GM21367 (cell line): Measurements from ENCODE around the gene FBXO2.
"Not testable (repeated sequence)": the region's sequence is repeated elsewhere in the genome, so short reads cannot be mapped to it uniquely, and the experiment has no call there.

Source experiments
- ATAC-seq: cut with Tn5 transposase; IDR thresholded peaks from one replicate; pipeline ENCODE4 v1.9.1; 2021; ENCODE audit not compliant: unreplicated experiment

The FBXO2 gene

DNA sequence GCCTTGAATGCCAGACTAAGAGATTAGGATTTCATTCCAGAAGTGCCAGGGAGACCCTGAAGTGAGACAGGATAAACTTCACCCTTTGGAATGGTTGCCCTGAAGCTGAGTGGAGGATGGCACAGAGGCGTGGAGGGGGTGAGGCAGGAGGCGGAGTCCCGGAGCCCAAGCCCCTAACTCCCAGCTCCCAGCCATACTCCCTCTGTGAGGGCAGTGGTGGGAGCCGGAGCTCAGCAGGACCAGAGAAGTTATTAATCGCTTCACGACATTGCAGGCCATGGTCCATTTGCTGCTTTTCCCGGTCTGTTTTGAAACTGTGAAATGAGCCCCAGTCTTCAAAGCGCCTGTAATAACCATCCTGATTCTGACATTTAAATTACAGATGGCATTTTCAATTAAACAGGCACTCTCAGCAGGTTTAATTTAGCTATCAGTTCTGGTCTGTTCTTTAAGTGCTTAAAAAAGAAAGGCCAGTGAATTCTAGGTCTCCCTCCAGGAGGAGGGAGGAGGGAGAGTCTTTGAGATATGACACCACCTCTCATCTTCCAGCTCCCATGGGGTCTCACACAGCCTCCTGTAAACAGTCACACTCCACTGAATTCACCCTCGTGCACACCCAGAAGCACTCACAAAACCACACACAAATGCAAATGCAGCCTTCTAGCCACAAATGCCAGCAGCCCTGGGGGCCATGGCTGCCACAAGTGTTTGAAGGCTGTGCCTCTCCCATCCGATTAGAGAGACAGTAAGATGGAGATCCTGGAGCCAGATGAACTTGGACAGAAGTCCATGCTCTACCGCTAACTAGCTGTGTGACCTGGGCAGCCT lies 19.6 kb downstream of the FBXO2 start:
- no peak for ATAC-seq

DNA sequence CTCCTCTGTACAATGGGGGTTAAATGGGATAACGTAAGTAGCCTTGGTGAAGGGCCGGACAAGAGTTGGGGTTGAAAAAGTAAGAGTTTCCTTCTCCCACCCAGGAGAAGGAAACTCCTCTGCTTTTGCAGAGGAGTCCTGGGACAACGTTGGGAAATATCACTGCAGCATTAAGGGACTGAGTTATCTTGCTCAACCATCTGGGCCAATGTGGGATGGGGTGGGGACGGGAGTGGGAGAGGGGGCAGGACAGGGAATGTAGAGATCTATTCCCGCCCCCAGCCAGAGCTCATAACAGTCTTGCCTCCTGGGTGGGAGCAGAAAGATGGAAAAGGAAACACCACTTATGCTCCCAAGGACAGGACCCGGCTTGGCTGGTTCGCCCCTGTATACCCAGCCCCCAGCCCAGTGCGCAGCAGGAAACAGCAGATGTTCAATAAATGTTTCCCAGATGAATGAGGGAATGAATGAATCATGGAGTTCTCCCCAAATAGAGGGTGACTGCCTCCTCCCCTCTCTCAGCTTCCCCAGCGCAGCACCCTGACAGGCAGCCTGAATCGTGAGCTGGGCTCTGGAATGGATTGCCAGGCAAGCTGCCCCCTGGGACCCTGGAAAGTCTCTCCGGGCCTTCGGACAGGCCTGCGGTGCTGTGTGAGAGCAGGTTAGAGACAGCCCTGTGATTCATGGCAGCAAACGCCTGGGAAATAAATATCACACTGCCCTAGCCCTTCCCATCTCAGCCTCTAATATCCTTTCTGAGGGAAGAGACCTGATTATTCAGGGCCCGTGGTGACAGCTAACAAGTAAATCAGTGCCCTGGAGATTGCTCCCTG lies 24.8 kb downstream of the FBXO2 start:
- ATAC-seq, result no peak

GRCh38 chr1:11628767-11629166 lies 25.5 kb downstream of the FBXO2 start:
- ATAC-seq, result no peak

DNA sequence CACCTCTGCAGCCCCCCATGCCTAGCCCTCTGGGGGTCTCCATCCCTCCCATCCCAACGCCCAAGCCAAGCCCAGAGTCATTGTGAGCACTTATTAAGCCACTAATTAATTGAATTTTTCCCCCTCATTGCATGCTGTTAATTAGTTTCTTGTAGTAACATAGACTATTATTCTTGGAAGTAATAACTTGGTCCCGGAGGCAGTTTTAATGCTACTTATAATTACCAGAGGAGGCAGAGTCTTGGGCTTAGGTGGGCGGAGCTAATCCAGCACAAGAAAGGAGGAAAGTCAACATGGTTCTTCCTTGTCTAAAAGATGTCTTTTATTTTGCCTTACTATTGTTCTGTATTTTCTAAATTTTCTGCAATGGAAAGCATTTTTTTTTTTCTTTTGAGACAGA lies 27.7 kb downstream of the FBXO2 start:
- no peak for ATAC-seq

- no peak for ATAC-seq
Observed at GRCh38 chr1:11623702-11624101, 30.5 kb downstream of the FBXO2 start.

DNA sequence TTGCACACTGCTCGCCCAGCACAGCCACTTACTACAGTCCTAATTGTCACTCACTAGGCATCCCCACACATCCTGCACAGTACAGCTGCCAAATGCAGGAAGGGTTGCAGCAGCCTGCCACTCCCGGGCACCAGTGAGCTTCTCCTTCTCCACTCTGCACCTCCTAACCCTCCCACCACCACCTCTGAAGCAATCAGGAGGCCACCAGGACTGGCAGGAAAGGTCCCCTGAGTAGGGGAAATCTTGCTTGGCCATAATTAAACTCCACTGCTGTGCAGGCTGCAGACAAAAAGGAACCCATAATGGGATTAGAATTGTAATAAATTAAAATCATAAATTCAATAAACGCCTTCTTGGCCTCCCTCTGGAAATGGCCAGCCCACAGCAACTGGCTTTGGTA lies 31.8 kb downstream of the FBXO2 start:
- no peak for ATAC-seq

DNA sequence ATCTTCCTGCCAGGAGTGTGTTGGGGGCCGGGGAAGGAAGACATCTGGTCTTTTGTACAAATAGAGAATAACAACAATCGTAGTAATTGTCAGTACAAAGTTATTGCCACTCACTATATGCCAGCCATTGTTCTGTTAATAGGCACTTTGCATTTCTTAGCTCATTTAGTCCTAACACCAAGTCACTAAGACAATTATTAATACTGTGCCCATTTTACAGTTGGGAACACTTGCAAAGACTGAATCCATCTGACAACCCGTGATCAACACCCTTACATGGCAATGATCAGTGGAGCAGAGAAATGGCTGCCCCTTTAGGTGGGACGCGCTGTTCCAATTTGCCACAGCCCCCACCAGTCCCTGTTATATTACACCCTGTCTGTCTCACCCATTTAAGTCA lies 33.3 kb downstream of the FBXO2 start:
- no peak for ATAC-seq

DNA sequence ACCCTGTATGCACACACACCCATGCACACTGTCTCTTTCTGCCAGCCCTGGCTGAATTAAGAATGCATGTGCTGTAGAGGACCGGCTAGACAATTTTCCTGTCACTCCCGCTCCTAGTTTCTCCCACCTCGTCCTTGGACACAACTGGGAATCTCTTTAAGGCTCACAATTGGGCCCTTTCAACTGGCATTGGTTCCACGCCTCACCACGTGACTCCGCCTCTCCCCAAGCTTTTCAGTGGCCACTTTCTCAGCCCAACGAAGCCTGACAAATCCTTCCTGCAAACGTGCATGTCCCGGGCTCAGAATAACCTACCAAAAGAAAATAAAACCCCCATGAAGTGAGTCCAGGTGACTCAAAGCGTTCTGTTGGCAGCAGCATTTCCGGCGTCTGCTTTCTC lies 33.8 kb downstream of the FBXO2 start:
- ATAC-seq, result no peak

DNA sequence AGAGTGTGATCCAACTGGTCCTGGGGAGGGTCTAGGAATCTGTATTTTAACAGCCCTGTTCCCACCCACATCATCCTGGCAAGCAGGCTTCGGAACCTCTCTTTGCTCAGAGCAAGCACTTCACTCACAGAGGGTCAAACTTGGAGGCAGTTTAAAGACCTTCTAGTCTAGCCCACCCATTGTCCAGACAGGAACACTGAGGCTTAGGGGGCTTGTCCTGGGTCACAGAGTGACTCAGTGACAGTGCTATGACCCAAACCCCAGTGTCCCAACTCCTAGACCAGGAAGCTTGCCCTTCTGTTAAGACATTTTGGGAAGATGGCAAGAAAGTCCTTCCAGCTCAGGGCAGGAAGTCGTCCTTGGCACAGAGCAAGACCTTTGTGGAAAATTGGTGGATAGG lies 36.5 kb downstream of the FBXO2 start:
- ATAC-seq, result no peak

DNA sequence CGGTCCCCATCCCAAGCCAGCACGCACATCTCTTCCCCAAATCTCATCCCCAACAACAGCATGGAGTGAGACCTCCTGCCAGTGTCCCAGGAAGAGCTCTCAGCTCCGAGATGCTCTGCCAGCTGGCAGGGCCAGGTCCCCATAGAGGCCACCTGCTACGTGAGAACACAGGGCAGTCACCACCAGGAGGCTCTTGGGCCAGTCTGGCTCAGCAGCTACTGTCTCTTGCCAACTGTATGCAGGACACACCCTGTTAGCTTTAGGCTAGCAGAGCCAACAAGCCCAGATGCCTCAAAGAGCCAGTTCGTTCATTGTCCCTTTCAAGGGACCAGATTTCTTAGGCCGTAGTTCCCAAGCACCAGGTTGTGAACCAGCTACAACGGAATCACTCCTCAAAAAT lies 36.9 kb downstream of the FBXO2 start:
- ATAC-seq, result no peak

DNA sequence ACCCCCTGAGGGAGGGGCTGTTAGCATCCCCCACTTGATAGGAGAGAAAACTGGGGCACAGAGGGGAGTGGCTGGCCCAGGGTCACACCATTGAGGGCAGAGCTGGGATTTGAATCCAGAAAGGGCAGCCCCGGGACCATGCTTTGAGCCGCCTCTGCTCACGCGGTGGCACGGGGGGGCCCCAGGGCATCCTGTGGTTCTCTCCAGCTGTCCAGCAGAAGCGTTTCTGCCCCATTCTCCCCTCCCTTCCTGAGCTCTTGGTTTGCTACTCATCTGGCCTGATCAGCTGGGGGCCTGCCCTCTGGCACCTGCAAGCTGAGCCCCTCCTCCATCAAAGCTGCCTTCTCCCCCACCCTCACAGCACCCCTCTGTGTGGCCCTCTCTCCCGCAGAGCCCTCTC lies 37.5 kb downstream of the FBXO2 start:
- ATAC-seq, result no peak

- ATAC-seq, result no peak
Observed at GRCh38 chr1:11615090-11615489, 39.1 kb downstream of the FBXO2 start.

GRCh38 chr1:11613347-11613746 lies 40.9 kb downstream of the FBXO2 start:
- ATAC-seq, result no peak

- no peak for ATAC-seq
Observed at GRCh38 chr1:11611638-11612327, 42.4 kb downstream of the FBXO2 start.

DNA sequence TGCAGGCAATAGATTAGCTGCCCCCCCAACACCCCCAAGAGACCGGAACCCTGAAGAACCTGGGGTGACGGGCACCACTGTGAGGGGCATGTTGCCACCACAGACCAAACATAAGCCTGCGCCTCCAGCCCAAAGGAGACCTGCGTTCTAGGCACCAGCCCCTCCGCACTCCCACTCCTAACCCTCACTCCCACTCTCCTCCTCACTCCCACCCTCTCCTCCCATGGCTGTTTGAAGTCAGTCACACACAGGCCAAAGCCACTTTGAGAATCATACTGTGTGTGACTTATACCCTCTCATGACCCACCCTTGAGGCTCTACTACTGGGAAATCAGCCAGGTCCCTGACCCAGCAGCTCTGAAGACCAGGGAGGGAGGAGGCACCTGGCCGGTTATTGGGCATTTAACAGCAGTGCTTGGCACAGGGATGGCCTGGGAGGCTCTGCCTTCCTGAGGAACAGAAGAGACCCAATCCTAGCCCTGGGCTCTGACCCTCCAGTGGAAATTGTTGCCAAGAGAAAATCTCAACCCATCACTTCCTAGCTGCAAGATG lies 43.5 kb downstream of the FBXO2 start:
- no peak for ATAC-seq

GRCh38 chr1:11609378-11609777 lies 44.9 kb downstream of the FBXO2 start:
- not testable (repeated sequence) for ATAC-seq

GRCh38 chr1:11608596-11609130 lies 45.6 kb downstream of the FBXO2 start:
- ATAC-seq, result not testable (repeated sequence)

DNA sequence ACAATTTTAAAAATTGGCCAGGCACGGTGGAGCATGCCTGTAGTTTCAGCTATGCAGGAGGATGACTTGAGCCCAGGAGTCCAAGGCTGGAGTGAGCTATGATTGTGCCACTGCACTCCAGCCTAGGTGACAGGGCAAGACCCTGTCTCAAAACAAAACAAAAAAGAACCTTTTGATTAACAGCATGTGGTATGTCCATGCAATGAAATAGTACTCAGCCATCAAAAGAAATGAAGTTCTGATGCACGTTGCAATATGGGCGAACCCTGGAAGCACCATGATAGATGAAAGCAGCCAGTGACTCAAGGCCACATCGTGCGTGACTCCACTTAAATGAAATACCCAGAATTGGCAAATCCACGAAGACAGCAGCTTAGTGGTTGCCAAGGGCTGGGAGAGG lies 47.5 kb downstream of the FBXO2 start:
- no peak for ATAC-seq

- ATAC-seq, result no peak
Observed at GRCh38 chr1:11602981-11603380, 51.2 kb downstream of the FBXO2 start.

GRCh38 chr1:11602424-11602823 lies 51.8 kb downstream of the FBXO2 start:
- no peak for ATAC-seq

DNA sequence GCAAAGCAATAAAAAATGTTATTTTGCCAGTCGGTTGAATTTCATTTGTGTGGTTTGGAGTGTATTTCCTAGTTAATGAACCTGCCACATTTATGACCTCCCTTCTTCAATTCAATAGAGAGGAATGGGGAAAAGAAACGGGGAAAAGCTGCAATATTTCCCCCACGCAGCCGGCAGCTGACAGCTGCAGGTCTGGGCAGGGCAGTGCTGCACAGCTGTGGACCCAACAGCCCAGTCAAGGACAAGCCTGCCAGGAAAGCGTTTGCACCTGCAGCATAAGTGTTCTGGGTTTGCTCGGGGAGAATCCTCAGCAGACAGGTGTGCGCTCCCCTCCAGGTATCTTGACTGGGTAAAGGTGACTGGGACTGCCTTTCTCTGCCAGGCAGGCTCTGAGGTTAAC lies 53.4 kb downstream of the FBXO2 start:
- ATAC-seq, result no peak
